ENCODE data around the gene MRPL39.
"Not testable (repeated sequence)": the region's sequence is repeated elsewhere in the genome, so short reads cannot be mapped to it uniquely, and the experiment has no call there.

MRPL39 gene

GRCh38 chr21:25607151-25608043 lies at the start of gene MRPL39:
Gene MRPL39 (minus strand): TSS chr21:25607481. CDS start chr21:25607475, 6 bp downstream.
- DNase-seq = peak; percentile 62 to 91

GRCh38 chr21:25656412-25656811 lies 49.1 kb upstream of the MRPL39 start:
- DNase-seq = no peak

- no peak for DNase-seq
Measured at GRCh38 chr21:25649146-25649545, 41.9 kb upstream of the MRPL39 start.

DNA sequence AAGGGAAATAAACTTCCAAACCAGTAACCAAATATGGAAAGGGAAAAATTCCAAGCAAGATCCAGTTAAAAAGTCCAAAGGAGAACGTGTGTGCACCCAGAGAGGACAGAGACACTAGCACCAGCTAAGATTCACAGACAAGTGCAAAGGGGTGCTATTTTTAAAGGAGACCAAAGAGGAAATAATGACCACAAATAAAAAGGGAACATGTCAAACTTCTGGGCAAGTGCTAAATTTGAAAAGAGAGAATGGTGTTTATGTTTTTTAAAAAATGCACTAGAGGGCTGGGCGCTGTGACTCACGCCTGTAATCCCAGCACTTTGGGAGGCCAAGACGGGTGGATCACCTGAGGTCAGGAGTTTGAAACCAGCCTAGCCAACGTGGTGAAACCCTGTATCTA lies 40.4 kb upstream of the MRPL39 start:
- no peak for DNase-seq

GRCh38 chr21:25646474-25646873 lies 39.2 kb upstream of the MRPL39 start:
- no peak for DNase-seq

DNA sequence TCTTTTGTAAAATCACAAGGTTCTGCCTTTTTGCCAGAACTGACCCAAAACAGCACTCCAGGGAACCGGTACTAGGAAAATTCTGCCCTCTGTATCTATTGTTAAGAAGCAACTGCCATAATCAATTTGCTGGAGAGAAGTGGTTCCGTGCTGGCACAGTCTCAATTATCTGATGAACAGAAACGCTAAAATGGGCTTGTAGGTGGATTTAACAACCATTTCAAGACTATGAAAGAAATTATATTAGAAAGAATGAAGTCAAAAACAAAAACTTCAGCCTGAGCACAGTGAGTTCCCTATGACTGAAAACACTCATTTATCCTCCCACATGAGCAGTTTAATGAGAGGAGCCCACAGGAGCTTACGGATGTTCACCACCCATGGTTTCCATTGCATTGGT lies 36.2 kb upstream of the MRPL39 start:
- DNase-seq = no peak

GRCh38 chr21:25640943-25641292 lies 33.6 kb upstream of the MRPL39 start:
- no peak for DNase-seq

DNA sequence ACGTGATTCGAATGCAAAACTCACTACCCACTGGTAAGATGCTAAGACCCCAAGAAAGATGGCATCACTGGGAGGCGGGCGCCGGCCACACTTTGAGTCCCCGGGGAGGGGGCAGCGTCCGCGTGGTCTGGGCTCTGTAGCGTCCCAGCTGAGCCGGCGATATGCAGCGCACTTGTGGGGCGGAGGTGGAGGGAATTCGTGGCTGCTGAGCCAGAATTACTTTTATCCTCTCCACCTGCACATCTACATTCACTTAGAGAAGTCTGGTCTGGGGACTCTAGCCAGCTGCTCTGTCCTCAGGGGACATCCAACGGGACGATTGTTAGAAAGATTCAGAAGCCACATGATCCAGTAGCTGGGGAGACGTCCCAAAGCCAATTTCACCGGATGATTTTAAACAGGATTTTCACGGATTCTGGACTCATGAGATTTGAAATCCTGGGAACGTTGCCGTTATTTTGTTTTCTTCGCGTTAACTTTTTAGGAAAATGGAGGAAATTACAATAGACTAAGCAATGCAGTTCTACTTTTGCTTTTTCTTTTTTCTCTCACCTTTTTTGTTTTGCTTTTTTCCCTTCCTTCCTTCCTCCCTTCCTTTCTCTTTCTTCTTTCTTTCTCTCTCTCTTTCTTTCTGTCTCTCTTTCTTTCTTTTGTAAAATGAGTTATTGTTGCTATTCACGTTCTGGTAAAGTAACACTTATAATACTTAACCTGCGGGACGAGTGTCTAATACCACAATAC lies 33.1 kb upstream of the MRPL39 start:
- peak in 1 of 2 experiments; percentile 6 for DNase-seq

DNA sequence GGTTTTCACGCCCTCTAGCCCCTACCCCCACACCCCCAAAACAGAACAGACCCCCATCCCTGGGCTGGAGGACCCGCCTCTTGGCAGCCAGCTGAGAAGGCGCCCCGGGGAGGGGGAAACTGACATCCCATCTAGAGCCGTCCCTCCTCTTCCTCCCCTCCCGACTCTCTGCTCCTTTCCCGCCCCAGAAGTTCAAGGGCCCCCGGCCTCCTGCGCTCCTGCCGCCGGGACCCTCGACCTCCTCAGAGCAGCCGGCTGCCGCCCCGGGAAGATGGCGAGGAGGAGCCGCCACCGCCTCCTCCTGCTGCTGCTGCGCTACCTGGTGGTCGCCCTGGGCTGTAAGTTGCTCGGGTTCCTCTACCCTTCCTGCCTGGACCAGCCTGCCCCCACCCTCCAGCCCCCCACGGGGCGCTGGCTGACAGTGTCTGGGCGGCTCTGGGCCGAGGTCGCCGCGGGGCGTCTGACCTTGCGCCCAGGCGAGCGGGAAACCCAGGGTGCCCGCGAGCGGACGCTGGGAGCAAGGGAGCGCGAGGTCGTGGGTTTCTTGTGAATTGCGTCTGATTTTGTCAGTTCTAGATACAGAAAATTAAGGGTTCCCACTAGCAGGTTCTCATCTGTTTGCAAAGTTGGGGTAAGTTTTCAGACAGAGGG lies 32.4 kb upstream of the MRPL39 start:
- peak in 1 of 2 experiments; percentile 15 for DNase-seq

- no peak for DNase-seq
Measured at GRCh38 chr21:25638660-25639550, 31.6 kb upstream of the MRPL39 start, which contains the start of gene JAM2. Gene JAM2 (plus strand): TSS chr21:25639258. CDS start chr21:25639822, 564 bp downstream.

GRCh38 chr21:25637851-25638659 lies 30.8 kb upstream of the MRPL39 start:
- no peak for DNase-seq

GRCh38 chr21:25636727-25637126 lies 29.4 kb upstream of the MRPL39 start:
- DNase-seq = no peak

DNA sequence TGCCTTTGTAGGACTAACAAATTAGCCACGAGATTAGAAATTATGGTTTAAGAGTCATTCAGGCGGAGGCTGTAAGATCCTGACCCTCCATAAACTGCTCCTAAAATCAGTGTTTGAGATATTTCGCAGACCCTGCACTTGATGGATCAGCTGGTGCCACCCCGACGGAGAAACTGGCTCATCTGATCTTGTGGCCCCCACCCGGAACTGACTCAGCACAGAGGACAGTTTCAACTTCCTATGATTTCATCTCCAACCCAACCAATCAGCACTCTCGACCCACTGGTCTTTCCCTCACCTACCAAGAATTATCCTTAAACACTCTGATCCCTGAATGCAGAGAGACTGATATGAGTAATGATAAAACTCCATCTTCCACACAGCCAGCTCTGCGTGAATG lies 28.0 kb upstream of the MRPL39 start:
- no peak for DNase-seq

DNA sequence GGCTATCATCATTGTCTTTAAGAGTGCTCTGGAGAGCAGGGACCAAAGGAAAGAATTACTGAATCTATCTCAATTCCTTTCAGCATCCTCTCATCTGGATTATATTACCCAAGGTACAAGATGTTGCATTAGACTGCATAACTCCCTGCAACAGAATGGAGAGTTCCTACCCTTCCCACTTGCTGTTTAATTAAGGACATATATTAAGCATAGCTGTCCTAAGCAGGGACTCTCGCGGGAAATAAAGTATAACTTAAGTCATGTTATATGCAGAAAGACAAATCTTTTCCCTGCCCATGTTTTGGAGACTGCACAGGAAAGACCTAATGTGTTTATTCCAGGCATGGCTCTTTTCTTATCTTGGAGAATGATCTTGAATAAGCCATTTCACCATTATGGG lies 25.0 kb upstream of the MRPL39 start:
- no peak for DNase-seq

DNA sequence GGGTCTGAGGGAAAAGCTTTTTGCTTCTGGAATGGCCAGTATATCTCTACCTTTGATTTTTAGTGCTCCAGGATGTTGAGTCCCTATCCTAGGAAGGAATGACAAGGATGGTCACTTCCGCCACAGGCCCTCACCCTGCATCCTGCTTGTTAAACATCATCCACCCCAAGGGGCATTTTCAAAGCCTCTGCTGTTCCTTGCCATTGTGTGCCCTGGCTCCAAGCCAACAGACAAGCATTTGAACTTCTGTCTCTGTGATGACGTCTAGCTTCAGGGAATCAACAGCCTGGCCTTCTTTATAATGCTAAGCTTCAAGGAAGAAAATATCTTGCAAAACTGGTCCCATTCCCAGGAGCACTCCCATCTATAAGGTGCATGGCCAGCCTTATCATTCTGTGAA lies 19.5 kb upstream of the MRPL39 start:
- no peak for DNase-seq

- not testable (repeated sequence) for DNase-seq
Measured at GRCh38 chr21:25625776-25626555, 18.7 kb upstream of the MRPL39 start.

- no peak for DNase-seq
Measured at GRCh38 chr21:25625036-25625435, 17.8 kb upstream of the MRPL39 start.

DNA sequence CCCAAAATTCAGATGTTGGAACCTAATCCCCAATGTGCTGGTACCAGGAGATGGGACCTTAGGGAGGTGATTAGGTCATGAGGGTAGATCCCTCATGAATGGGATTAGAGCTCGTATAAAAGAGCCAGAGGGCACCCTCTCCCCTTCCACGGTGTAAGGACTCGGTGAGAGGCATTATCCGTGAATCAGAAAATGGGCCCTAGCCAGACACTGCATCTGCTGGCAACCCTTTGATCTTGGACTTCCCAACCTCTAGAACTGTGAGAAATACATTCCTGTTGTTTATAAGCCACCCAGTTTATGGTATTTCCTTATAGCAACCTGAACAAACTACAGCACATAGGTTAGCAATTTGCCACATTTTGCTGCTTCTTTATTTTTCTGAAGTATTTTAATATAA lies 17.2 kb upstream of the MRPL39 start:
- DNase-seq = no peak

GRCh38 chr21:25619198-25619597 lies 11.9 kb upstream of the MRPL39 start:
- no peak for DNase-seq

DNA sequence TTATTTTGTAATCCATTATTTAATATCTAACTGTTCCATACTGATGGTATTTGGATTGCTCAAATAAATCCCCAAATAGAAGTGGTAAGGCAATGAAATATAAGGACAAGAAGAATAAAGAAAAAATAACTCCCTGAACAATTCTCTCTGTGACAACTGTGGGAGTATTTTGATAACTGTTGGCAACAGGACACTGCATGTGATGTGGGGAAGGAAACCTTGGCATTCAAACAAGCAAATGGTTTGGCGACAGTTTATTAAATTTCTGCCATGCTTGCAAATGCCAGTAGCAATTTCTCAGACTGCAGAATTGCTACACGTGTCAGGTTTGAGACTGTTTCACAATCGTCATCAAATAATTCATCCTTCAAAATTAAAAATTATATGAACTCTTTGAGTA lies 8.6 kb upstream of the MRPL39 start:
- DNase-seq = no peak

DNA sequence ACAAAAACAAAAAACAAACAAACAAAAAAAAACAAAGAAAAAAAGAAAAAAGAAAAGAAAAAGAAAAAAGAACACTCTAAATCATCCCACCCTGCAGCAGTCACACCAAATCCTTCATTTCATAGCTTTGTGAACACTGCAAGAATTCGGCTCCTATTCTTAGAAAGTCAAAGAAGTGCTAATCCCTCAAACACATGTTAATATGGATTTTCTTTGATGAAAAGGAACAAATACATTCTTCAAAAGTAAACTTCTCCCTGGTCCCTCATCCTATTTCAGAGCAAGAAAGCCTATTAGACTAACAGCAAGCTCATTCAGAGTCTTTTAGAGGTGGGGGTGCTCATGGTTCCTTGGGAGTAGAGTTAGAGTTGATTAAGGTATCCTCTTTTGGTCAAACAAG lies 7.2 kb upstream of the MRPL39 start:
- no peak for DNase-seq
